Stimulated activated CD4-positive, alpha-beta T cell treated with anti-CD3 and anti-CD28 coated beads, Interleukin-2, amount 100 ng/mL, for 48 hours (primary cell): ENCODE data around the gene ZBTB20.

Experiments
- DNase-seq, 2 donors: peaks; one replicate each; pipeline ENCODE4 v3.0.0-alpha.2; 2020

ZBTB20 gene

GRCh38 chr3:114454551-114455251, 692.4 kb downstream of the ZBTB20 start:
- DNase-seq: no peak

GRCh38 chr3:114453361-114453780, 693.7 kb downstream of the ZBTB20 start:
- DNase-seq: no peak

- DNase-seq: no peak
Measured at GRCh38 chr3:114452937-114453336, 694.2 kb downstream of the ZBTB20 start.

GRCh38 chr3:114452256-114452655, 694.8 kb downstream of the ZBTB20 start:
- DNase-seq: no peak

GRCh38 chr3:114451561-114452018, 695.5 kb downstream of the ZBTB20 start:
- no peak for DNase-seq

- DNase-seq: no peak
Measured at GRCh38 chr3:114451051-114451451, 696.0 kb downstream of the ZBTB20 start.

- no peak for DNase-seq
Measured at GRCh38 chr3:114450008-114450596, 697.0 kb downstream of the ZBTB20 start.

- no peak for DNase-seq
Measured at GRCh38 chr3:114449271-114450007, 697.6 kb downstream of the ZBTB20 start.

- no peak for DNase-seq
Measured at GRCh38 chr3:114447950-114448479, 699.1 kb downstream of the ZBTB20 start.

GRCh38 chr3:114447545-114447944, 699.5 kb downstream of the ZBTB20 start:
- no peak for DNase-seq

- no peak for DNase-seq
Measured at GRCh38 chr3:114446600-114446999, 700.5 kb downstream of the ZBTB20 start.

- no peak for DNase-seq
Measured at GRCh38 chr3:114445233-114445632, 701.9 kb downstream of the ZBTB20 start.

- DNase-seq: no peak
Measured at GRCh38 chr3:114444216-114444615, 702.9 kb downstream of the ZBTB20 start.

- DNase-seq: no peak
Measured at GRCh38 chr3:114442246-114442645, 704.8 kb downstream of the ZBTB20 start.

GRCh38 chr3:114441386-114441785, 705.7 kb downstream of the ZBTB20 start:
- no peak for DNase-seq

- DNase-seq: no peak
Measured at GRCh38 chr3:114440700-114441099, 706.4 kb downstream of the ZBTB20 start.

GRCh38 chr3:114439284-114439683, 707.8 kb downstream of the ZBTB20 start:
- DNase-seq: no peak

- DNase-seq: no peak
Measured at GRCh38 chr3:114437897-114438296, 709.2 kb downstream of the ZBTB20 start.

- DNase-seq: no peak
Measured at GRCh38 chr3:114436182-114436581, 710.9 kb downstream of the ZBTB20 start.

- no peak for DNase-seq
Measured at GRCh38 chr3:114435386-114436115, 711.5 kb downstream of the ZBTB20 start.

GRCh38 chr3:114432310-114432709, 714.8 kb downstream of the ZBTB20 start:
- no peak for DNase-seq

- no peak for DNase-seq
Measured at GRCh38 chr3:114428044-114428595, 719.0 kb downstream of the ZBTB20 start.
